Upper lobe of left lung (tissue), 4 donors: ENCODE measurements around the gene SLC1A2.

Source experiments
- EP300 ChIP-seq, 4 donors: sonication (generic); formaldehyde crosslinking; IDR thresholded peaks; one replicate each; pipeline ENCODE4 v1.5.1; 2017; ENCODE audit warnings: antibody characterized with exemption in 4 of 4, control low read depth in 2 of 4
- TF ChIP-seq, protein P1 (sequence below), 6 experiments: fragments of 450-650 bp in 4 of 6; fragments of 200-600 bp in 2 of 6; sonication (generic) in 2 of 6; IDR thresholded peaks; one replicate each; pipeline ENCODE4 v1.5.1; 2016 to 2019; ENCODE audit warnings: antibody characterized with exemption in 6 of 6

DNA sequence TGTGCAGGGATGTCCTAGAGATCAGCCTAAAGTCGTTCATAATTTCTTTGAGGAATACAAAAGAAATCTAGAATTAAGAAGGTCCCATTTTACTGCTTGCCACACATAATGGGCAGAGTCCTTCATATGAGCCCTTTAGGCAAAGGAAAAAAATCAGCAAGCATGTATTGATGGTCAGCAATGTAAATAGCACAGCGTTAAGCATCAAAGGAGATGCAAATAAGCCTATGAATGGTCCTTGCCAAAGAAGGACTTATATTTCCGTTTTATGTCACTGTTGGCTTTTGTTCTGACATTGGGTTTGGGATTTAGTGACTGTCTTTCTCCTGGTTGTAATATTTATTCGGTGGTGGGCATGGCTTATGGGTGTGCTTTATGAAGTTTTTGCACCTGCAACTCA lies 210.6 kb downstream of the SLC1A2 start:
- TF ChIP-seq, protein P1, sequence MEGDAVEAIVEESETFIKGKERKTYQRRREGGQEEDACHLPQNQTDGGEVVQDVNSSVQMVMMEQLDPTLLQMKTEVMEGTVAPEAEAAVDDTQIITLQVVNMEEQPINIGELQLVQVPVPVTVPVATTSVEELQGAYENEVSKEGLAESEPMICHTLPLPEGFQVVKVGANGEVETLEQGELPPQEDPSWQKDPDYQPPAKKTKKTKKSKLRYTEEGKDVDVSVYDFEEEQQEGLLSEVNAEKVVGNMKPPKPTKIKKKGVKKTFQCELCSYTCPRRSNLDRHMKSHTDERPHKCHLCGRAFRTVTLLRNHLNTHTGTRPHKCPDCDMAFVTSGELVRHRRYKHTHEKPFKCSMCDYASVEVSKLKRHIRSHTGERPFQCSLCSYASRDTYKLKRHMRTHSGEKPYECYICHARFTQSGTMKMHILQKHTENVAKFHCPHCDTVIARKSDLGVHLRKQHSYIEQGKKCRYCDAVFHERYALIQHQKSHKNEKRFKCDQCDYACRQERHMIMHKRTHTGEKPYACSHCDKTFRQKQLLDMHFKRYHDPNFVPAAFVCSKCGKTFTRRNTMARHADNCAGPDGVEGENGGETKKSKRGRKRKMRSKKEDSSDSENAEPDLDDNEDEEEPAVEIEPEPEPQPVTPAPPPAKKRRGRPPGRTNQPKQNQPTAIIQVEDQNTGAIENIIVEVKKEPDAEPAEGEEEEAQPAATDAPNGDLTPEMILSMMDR (IDR thresholded peaks at IDR 0.05): no peak
- no peak for TF ChIP-seq EP300 (IDR thresholded peaks at IDR 0.05)
